Stimulated activated CD4-positive, alpha-beta T cell treated with anti-CD3 and anti-CD28 coated beads, Interleukin-2, amount 100 ng/mL, for 24 hours (primary cell): Measurements from ENCODE around the gene ACAP3.
A peak's percentile ranks its signal among the peaks of the same experiment; 100 is the strongest.

ENCODE experiments used
- DNase-seq, 2 donors: peaks; one replicate each; pipeline ENCODE4 v3.0.0-alpha.2; 2020

ACAP3 gene

GRCh38 chr1:1284221-1285101 is 23.3 kb downstream of the ACAP3 start:
- no peak for DNase-seq

GRCh38 chr1:1283821-1284220 is 23.9 kb downstream of the ACAP3 start:
- DNase-seq = no peak

- no peak for DNase-seq
These were observed 24.7 kb downstream of the ACAP3 start for GRCh38 chr1:1282998-1283397.

GRCh38 chr1:1281533-1282321 is 26.0 kb downstream of the ACAP3 start:
- no peak for DNase-seq

- DNase-seq = no peak
These were observed 26.8 kb downstream of the ACAP3 start for GRCh38 chr1:1280782-1281481.

GRCh38 chr1:1279028-1279427 is 28.7 kb downstream of the ACAP3 start:
- DNase-seq = no peak

- no peak for DNase-seq
These were observed 29.1 kb downstream of the ACAP3 start for GRCh38 chr1:1278620-1279019.

GRCh38 chr1:1275836-1276235 is 31.9 kb downstream of the ACAP3 start:
- DNase-seq = no peak

- no peak for DNase-seq
These were observed 32.7 kb downstream of the ACAP3 start for GRCh38 chr1:1274931-1275431.

- DNase-seq = no peak
These were observed 33.3 kb downstream of the ACAP3 start for GRCh38 chr1:1274299-1274930.

- DNase-seq = peak; percentile 95
These were observed 34.0 kb downstream of the ACAP3 start, which contains the start of gene UBE2J2 for GRCh38 chr1:1273512-1274298. Gene UBE2J2, minus strand, starts transcription at chr1:1273854. Its CDS starts 5,862 bp downstream, at chr1:1267992.

- DNase-seq = no peak
These were observed 34.6 kb downstream of the ACAP3 start for GRCh38 chr1:1273209-1273511.

GRCh38 chr1:1272341-1273208 is 35.2 kb downstream of the ACAP3 start:
- no peak for DNase-seq

- no peak for DNase-seq
These were observed 36.9 kb downstream of the ACAP3 start for GRCh38 chr1:1270813-1271212.

GRCh38 chr1:1268284-1268682 is 39.4 kb downstream of the ACAP3 start:
- DNase-seq = no peak

GRCh38 chr1:1267488-1268283 is 40.0 kb downstream of the ACAP3 start:
- no peak for DNase-seq

GRCh38 chr1:1264868-1265272 is 42.9 kb downstream of the ACAP3 start:
- DNase-seq = no peak

GRCh38 chr1:1264026-1264425 is 43.7 kb downstream of the ACAP3 start:
- no peak for DNase-seq

GRCh38 chr1:1262758-1263157 is 45.0 kb downstream of the ACAP3 start:
- no peak for DNase-seq

GRCh38 chr1:1262071-1262470 is 45.7 kb downstream of the ACAP3 start:
- DNase-seq = no peak
